ENCODE measurements around the gene CRIP1.

CRIP1 gene

DNA sequence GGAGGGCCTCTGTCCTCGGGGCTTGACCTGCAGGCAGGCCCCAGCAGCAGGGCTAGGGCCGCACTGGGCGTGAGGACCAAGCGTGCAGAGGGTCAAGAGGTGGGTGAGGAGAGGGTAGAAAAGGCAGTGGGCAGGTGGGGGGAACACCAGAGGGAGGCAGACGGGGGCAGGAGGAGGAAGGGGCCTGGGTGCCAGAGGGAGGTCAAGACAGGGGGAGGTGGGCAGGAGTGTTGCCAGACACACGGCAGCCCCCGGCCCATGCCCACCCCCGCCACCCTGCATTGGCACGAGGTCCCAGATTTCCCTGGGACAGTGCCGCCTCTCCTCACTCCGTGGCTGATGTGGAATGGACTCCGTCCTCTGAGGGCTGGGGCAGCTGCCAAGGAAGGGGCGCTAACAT lies 47.9 kb downstream of the CRIP1 start:
- DNase-seq (ENCODE audit: insufficient read length, low spot score) (no peak), FAIRE-seq (no peak)
- no peak for TF ChIP-seq POLR2A (IDR thresholded peaks at IDR 0.05; ENCODE audit: low read depth, low read length)

GRCh38 chr14:105536051-105536450 lies 49.4 kb downstream of the CRIP1 start:
- TF ChIP-seq POLR2A (IDR thresholded peaks at IDR 0.05; ENCODE audit: low read depth, low read length) = no peak
- DNase-seq (ENCODE audit: insufficient read length, low spot score) = no peak
- FAIRE-seq = no peak

DNA sequence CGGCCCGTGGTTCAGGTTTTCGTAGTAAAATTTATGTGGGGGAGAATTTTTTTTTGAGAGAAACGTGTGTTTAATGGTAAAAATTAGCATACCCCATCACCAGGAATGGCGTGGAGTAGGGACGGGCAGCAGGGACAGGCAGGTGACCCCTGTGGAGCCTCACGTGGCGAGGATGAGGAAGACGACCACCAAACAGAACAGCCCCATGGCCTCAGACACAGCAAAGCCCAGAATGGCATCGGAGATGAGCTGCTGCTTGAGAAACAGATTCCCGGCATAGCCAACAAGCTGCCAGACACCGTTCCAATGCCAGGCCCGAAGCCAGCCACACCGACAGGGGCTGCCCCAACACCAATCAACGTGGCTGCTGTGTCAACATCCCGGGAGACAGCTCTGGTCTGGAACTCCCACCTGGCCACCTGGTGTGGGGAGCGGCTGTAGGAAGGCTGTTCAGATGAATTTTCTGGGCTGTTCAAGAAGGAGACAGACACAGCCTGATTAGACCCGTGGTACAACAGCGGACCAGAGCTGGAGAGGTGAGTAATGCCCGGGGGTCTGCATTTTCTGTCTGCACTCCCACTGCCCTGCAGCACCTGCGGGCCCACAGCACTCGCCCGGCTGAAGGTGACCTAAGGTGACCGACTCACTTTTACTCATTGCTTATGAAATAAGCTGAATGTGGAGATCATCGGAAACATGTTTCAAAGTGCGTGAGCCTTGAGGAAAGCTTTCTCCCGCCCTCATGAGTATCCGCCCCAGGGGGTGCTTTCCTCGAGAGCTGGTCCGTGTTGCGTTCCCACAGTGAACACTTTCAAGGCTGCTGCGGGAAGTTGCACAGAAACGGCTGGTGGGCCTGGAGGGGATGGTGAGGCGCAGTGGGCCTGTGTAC lies 50.2 kb downstream of the CRIP1 start:
- DNase-seq (ENCODE audit: insufficient read length, low spot score) = no peak
- FAIRE-seq = no peak
- no peak for TF ChIP-seq POLR2A (IDR thresholded peaks at IDR 0.05; ENCODE audit: low read depth, low read length)

DNA sequence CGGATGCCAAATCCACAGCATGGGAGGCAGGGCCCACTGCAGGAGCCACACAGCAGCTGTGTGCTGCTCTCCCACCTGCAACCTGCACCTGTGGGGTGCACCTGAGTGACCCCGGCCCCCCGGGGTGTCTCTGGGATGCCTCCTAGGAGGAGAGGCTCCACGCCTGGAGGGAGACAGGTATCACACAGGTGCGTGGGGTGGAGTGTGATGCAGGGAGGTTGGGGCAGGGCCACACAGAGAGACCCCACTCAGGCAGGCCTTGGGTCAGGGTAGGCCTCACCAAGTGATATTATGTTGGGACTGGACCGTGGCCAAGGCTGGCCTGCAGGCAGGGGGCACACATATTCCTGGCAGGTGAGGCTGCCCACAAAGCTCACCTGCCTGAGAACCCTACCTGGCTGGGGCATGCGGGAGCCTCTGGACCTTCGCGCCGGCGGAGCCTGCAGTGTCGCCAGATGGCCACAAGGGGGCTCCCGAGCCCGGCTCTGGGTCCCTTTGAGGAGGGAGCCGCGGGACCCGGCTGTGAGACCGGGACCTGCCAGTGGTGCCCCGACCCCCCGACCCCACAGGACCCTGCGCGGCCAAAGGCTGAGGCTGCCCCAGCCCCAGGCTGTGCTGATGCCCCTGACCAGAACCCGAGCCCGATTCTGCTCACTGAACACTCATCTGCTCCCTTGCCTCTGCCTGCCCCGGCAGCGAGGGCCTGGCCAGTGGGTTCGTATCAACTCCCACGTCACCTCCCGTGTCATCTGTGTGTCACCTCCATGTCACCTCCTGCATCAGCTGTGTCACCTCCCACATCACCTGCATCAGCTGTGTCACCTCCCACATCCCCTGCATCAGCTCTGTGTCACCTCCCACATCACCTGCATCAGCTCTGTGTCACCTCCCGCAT lies 51.1 kb downstream of the CRIP1 start:
- DNase-seq (ENCODE audit: insufficient read length, low spot score) = peak; percentile 87
- TF ChIP-seq POLR2A (IDR thresholded peaks at IDR 0.05; ENCODE audit: low read depth, low read length) = no peak
- FAIRE-seq = no peak

Measured in H54 (cell line).